ENCODE data around the gene PAXX. TPM values are rescaled to one million over a fixed set of nuclear protein-coding genes. Genes with fewer than 3 reads are reported as not detected.
A peak's percentile ranks its signal among the peaks of the same experiment; 100 is the strongest.

PAXX gene
- total RNA-seq, 1 donor from 2014 or later: 51.4 TPM

GRCh38 chr9:137023157-137023556, 30.9 kb downstream of the PAXX start:
- TF ChIP-seq CTCF (IDR thresholded peaks at IDR 0.05): no peak
- Mint-ChIP-seq H3K36me3 (ENCODE audit: unreplicated experiment) (peaks cover 2% of the 10 kb centered on the region), H3K27ac (ENCODE audit: unreplicated experiment) (no peak overlapping the region), H3K4me1 (ENCODE audit: unreplicated experiment) (peaks cover 8% of the 10 kb centered on the region), H3K4me3 (ENCODE audit: unreplicated experiment) (no peak overlapping the region), H3K9me3 (ENCODE audit: unreplicated experiment) (no peaks in the 10 kb centered on the region), H3K27me3 (ENCODE audit: unreplicated experiment) (no peaks in the 10 kb centered on the region)
- no peak for DNase-seq (ENCODE audit: extremely low spot score, unreplicated experiment)

GRCh38 chr9:137023583-137023991, 31.4 kb downstream of the PAXX start:
- Mint-ChIP-seq H3K27me3 (ENCODE audit: unreplicated experiment) (no peaks in the 10 kb centered on the region), H3K4me3 (ENCODE audit: unreplicated experiment) (no peak overlapping the region), H3K27ac (ENCODE audit: unreplicated experiment) (no peak overlapping the region), H3K4me1 (ENCODE audit: unreplicated experiment) (peaks cover 8% of the 10 kb centered on the region), H3K9me3 (ENCODE audit: unreplicated experiment) (no peaks in the 10 kb centered on the region), H3K36me3 (ENCODE audit: unreplicated experiment) (peaks cover 2% of the 10 kb centered on the region)
- TF ChIP-seq CTCF (IDR thresholded peaks at IDR 0.05): no peak
- no peak for DNase-seq (ENCODE audit: extremely low spot score, unreplicated experiment)

GRCh38 chr9:137025517-137025966, 33.3 kb downstream of the PAXX start:
- Mint-ChIP-seq H3K27me3 (ENCODE audit: unreplicated experiment) (no peaks in the 10 kb centered on the region), H3K4me3 (ENCODE audit: unreplicated experiment) (no peak overlapping the region)

GRCh38 chr9:137026384-137026783, 34.2 kb downstream of the PAXX start:
- DNase-seq (ENCODE audit: extremely low spot score, unreplicated experiment): no peak
- Mint-ChIP-seq H3K36me3 (ENCODE audit: unreplicated experiment) (no peaks in the 10 kb centered on the region), H3K27ac (ENCODE audit: unreplicated experiment) (no peak overlapping the region), H3K9me3 (ENCODE audit: unreplicated experiment) (no peaks in the 10 kb centered on the region), H3K27me3 (ENCODE audit: unreplicated experiment) (no peaks in the 10 kb centered on the region), H3K4me3 (ENCODE audit: unreplicated experiment) (peak overlapping the region; percentile 35), H3K4me1 (ENCODE audit: unreplicated experiment) (peaks cover 12% of the 10 kb centered on the region)
- no peak for TF ChIP-seq CTCF (IDR thresholded peaks at IDR 0.05)

More at GRCh38 chr9:137025517-137025966, 33.3 kb downstream of the PAXX start:
- DNase-seq (ENCODE audit: extremely low spot score, unreplicated experiment): no peak
- Mint-ChIP-seq H3K4me1 (ENCODE audit: unreplicated experiment) (peaks cover 12% of the 10 kb centered on the region), H3K36me3 (ENCODE audit: unreplicated experiment) (no peaks in the 10 kb centered on the region), H3K27ac (ENCODE audit: unreplicated experiment) (no peak overlapping the region), H3K9me3 (ENCODE audit: unreplicated experiment) (no peaks in the 10 kb centered on the region)
- TF ChIP-seq CTCF (IDR thresholded peaks at IDR 0.05): no peak

GRCh38 chr9:137026828-137027227, 34.6 kb downstream of the PAXX start:
- Mint-ChIP-seq H3K9me3 (ENCODE audit: unreplicated experiment) (no peaks in the 10 kb centered on the region), H3K4me1 (ENCODE audit: unreplicated experiment) (peaks cover 12% of the 10 kb centered on the region), H3K36me3 (ENCODE audit: unreplicated experiment) (no peaks in the 10 kb centered on the region), H3K27ac (ENCODE audit: unreplicated experiment) (no peak overlapping the region), H3K4me3 (ENCODE audit: unreplicated experiment) (peak overlapping the region; percentile 77), H3K27me3 (ENCODE audit: unreplicated experiment) (no peaks in the 10 kb centered on the region)
- TF ChIP-seq CTCF (IDR thresholded peaks at IDR 0.05): no peak
- DNase-seq (ENCODE audit: extremely low spot score, unreplicated experiment): no peak
